ENCODE data around the gene KRT86. TPM values are rescaled to one million over a fixed set of nuclear protein-coding genes. Genes with fewer than 3 reads are reported as not detected.

KRT86 gene
- polyA plus RNA-seq, 1 donor (not counting 4 experiments of a cell fraction or from before 2014, with no cell fraction given): not detected

- Histone ChIP-seq H4K20me1 (ENCODE audit: control insufficient read depth, extremely low read depth, insufficient read depth, low read length) (no peaks in the 10 kb centered on the region), H3K9ac (ENCODE audit: control insufficient read depth, extremely low read depth, insufficient read depth, low read length) (no peak overlapping the region), H3K36me3 (ENCODE audit: control insufficient read depth in 2 of 2, extremely low read depth in 1 of 2, insufficient read depth in 2 of 2, low read length in 2 of 2) (no peaks in the 10 kb centered on the region), H3K79me2 (ENCODE audit: control insufficient read depth, insufficient read depth, low read length) (no peaks in the 10 kb centered on the region), H3K4me2 (ENCODE audit: control insufficient read depth, extremely low read depth, insufficient read depth, low read depth, low read length) (no peak overlapping the region), H3K9me1 (ENCODE audit: control insufficient read depth, extremely low read depth, insufficient read depth, low read length) (no peaks in the 10 kb centered on the region), H3K27ac (ENCODE audit: control insufficient read depth, insufficient read depth, low read length) (no peak overlapping the region), H3K9me3 (ENCODE audit: control insufficient read depth, low read depth, low read length) (no peaks in the 10 kb centered on the region), H3K4me3 (ENCODE audit: control insufficient read depth in 2 of 3, extremely low read depth in 1 of 3, insufficient read depth in 2 of 3, low read depth in 1 of 3, low read length in 3 of 3) (no peak overlapping the region), H3K27me3 (ENCODE audit: control insufficient read depth, extremely low read depth, insufficient read depth, low read length) (no peaks in the 10 kb centered on the region), H3K4me1 (ENCODE audit: control insufficient read depth, extremely low read depth, insufficient read depth, low read length) (peaks cover 25% of the 10 kb centered on the region), H2AFZ (ENCODE audit: control insufficient read depth, low read length) (no peak overlapping the region)
- TF ChIP-seq CTCF (optimal IDR thresholded peaks at IDR 0.05 in 1 of 3, IDR thresholded peaks at IDR 0.05 in 1 of 3, conservative IDR thresholded peaks at IDR 0.05 in 1 of 3; ENCODE audit: extremely low read depth in 1 of 3, insufficient read depth in 2 of 3, low read length in 3 of 3): no peak
- TF ChIP-seq EZH2 (IDR thresholded peaks at IDR 0.05; ENCODE audit: low read length): no peak
- DNase-seq (ENCODE audit: low read depth, low spot score) (no peak), FAIRE-seq (no peak)
- dilution Hi-C loops (cut with MboI; ENCODE audit: extremely low pct_ligation_motif_present, low sequenced_read_pairs): no loop called here
Observed at GRCh38 chr12:52238207-52238840, 36.1 kb upstream of the KRT86 start.

- Histone ChIP-seq H3K9ac (ENCODE audit: control insufficient read depth, extremely low read depth, insufficient read depth, low read length) (no peak overlapping the region), H2AFZ (ENCODE audit: control insufficient read depth, low read length) (no peak overlapping the region), H3K4me1 (ENCODE audit: control insufficient read depth, extremely low read depth, insufficient read depth, low read length) (peaks cover 33% of the 10 kb centered on the region), H3K9me1 (ENCODE audit: control insufficient read depth, extremely low read depth, insufficient read depth, low read length) (no peaks in the 10 kb centered on the region), H3K9me3 (ENCODE audit: control insufficient read depth, low read depth, low read length) (no peaks in the 10 kb centered on the region), H3K27me3 (ENCODE audit: control insufficient read depth, extremely low read depth, insufficient read depth, low read length) (no peaks in the 10 kb centered on the region), H3K27ac (ENCODE audit: control insufficient read depth, insufficient read depth, low read length) (no peak overlapping the region), H3K79me2 (ENCODE audit: control insufficient read depth, insufficient read depth, low read length) (no peaks in the 10 kb centered on the region), H4K20me1 (ENCODE audit: control insufficient read depth, extremely low read depth, insufficient read depth, low read length) (no peaks in the 10 kb centered on the region), H3K4me2 (ENCODE audit: control insufficient read depth, extremely low read depth, insufficient read depth, low read depth, low read length) (no peak overlapping the region), H3K36me3 (ENCODE audit: control insufficient read depth in 2 of 2, extremely low read depth in 1 of 2, insufficient read depth in 2 of 2, low read length in 2 of 2) (no peaks in the 10 kb centered on the region), H3K4me3 (ENCODE audit: control insufficient read depth in 2 of 3, extremely low read depth in 1 of 3, insufficient read depth in 2 of 3, low read depth in 1 of 3, low read length in 3 of 3) (no peak overlapping the region)
- dilution Hi-C loops (cut with MboI; ENCODE audit: extremely low pct_ligation_motif_present, low sequenced_read_pairs): no loop called here
- DNase-seq (ENCODE audit: low read depth, low spot score): no peak
- FAIRE-seq: no peak
- TF ChIP-seq CTCF (optimal IDR thresholded peaks at IDR 0.05 in 1 of 3, IDR thresholded peaks at IDR 0.05 in 1 of 3, conservative IDR thresholded peaks at IDR 0.05 in 1 of 3; ENCODE audit: extremely low read depth in 1 of 3, insufficient read depth in 2 of 3, low read length in 3 of 3) (no peak), EZH2 (IDR thresholded peaks at IDR 0.05; ENCODE audit: low read length) (no peak)
Observed at GRCh38 chr12:52238916-52239646, 35.4 kb upstream of the KRT86 start.

All from keratinocyte (primary cell).